Inflammatory macrophage (primary cell): ENCODE measurements around the gene ARPC5.
"Not testable (repeated sequence)": the region's sequence is repeated elsewhere in the genome, so short reads cannot be mapped to it uniquely, and the experiment has no call there.

ENCODE experiments used
- DNase-seq, 2 donors: peaks; one replicate each; pipeline ENCODE4 v3.0.0-alpha.2; 2020 to 2022
- total RNA-seq, 18 experiments: gene quantifications; one replicate each; lab custom pipeline; 2026; ENCODE audit warnings: mixed read lengths in 6 of 18, inconsistent platforms in 2 of 18; lab: John Stamatoyannopoulos, UW

ARPC5 gene
- total RNA-seq: 385 to 992 (median 661) reads per million in 18 experiments

- peak; percentile 99 to 100 for DNase-seq
These were observed at the start of gene ARPC5 for GRCh38 chr1:183635606-183636333. Gene ARPC5 (minus strand): TSS chr1:183635783. CDS start chr1:183635659, 124 bp downstream.

- DNase-seq: peak; percentile 69 to 74
These were observed 49.6 kb upstream of the ARPC5 start for GRCh38 chr1:183685112-183685713.

- not testable (repeated sequence) for DNase-seq
These were observed 43.8 kb upstream of the ARPC5 start for GRCh38 chr1:183679363-183679762.

GRCh38 chr1:183678819-183679218 lies 43.2 kb upstream of the ARPC5 start:
- no peak for DNase-seq

GRCh38 chr1:183676586-183677189 lies 41.1 kb upstream of the ARPC5 start:
- DNase-seq: no peak

- no peak for DNase-seq
These were observed 40.5 kb upstream of the ARPC5 start for GRCh38 chr1:183675883-183676585.

GRCh38 chr1:183675381-183675780 lies 39.8 kb upstream of the ARPC5 start:
- no peak for DNase-seq

- no peak for DNase-seq
These were observed 39.3 kb upstream of the ARPC5 start for GRCh38 chr1:183674886-183675285.

GRCh38 chr1:183674339-183674738 lies 38.8 kb upstream of the ARPC5 start:
- no peak for DNase-seq

- DNase-seq: no peak
These were observed 38.2 kb upstream of the ARPC5 start for GRCh38 chr1:183673605-183674323.

- no peak for DNase-seq
These were observed 34.6 kb upstream of the ARPC5 start for GRCh38 chr1:183670169-183670568.

GRCh38 chr1:183656355-183656754 lies 20.8 kb upstream of the ARPC5 start:
- no peak for DNase-seq

GRCh38 chr1:183655562-183656075 lies 20.0 kb upstream of the ARPC5 start:
- DNase-seq: peak; percentile 78 to 82

GRCh38 chr1:183654706-183655105 lies 19.1 kb upstream of the ARPC5 start:
- DNase-seq: no peak

- no peak for DNase-seq
These were observed 18.4 kb upstream of the ARPC5 start for GRCh38 chr1:183653876-183654451.

GRCh38 chr1:183653462-183653794 lies 17.8 kb upstream of the ARPC5 start:
- DNase-seq: no peak

GRCh38 chr1:183652547-183653461 lies 17.2 kb upstream of the ARPC5 start, which contains the start of gene APOBEC4:
Gene APOBEC4 (minus strand): TSS chr1:183653316. CDS start chr1:183648781, 4,535 bp downstream.
- DNase-seq: no peak

GRCh38 chr1:183652107-183652506 lies 16.5 kb upstream of the ARPC5 start:
- DNase-seq: no peak

- no peak for DNase-seq
These were observed 16.0 kb upstream of the ARPC5 start for GRCh38 chr1:183651612-183652011.

- no peak for DNase-seq
These were observed 12.5 kb upstream of the ARPC5 start for GRCh38 chr1:183648042-183648441.

- peak; percentile 20 to 41 for DNase-seq
These were observed 11.2 kb upstream of the ARPC5 start for GRCh38 chr1:183646776-183647175.
